MCF 10A (cell line): ENCODE measurements around the gene CEMIP. TPM values are rescaled to one million over a fixed set of nuclear protein-coding genes. Genes with fewer than 3 reads are reported as not detected.

ENCODE experiments used
- BruUV-seq: library from RNA; stranded (reverse); fragments of 400-500 nt; replicated peaks from 2 replicates; lab custom pipeline; 2021; lab: Mats Ljungman, UMichigan
- CTCF ChIA-PET: fragments of 300-600 bp; sonication (Branson Sonifier 250); formaldehyde crosslinking; extraction: SDS; loops from one replicate; lab custom pipeline; 2021; ENCODE audit warnings: antibody characterized with exemption, inconsistent platforms; lab: Yijun Ruan, JAX
- POLR2A ChIA-PET: fragments of 300-600, 350-650 bp; sonication (Branson Sonifier 250); formaldehyde crosslinking; extraction: SDS; loops from one replicate; lab custom pipeline; 2020; ENCODE audit warnings: antibody characterized with exemption, inconsistent platforms; lab: Yijun Ruan, JAX
- DNase-seq: peaks from one replicate; pipeline ENCODE4 v3.0.0-alpha.2; 2018; ENCODE audit not compliant: unreplicated experiment
- H3K27ac Mint-ChIP-seq: one replicate; pipeline ENCODE4 v1.8.0; 2022; ENCODE audit warnings: mild to moderate bottlenecking, low read depth, mixed read lengths; ENCODE audit not compliant: unreplicated experiment
- H3K27me3 Mint-ChIP-seq: one replicate; pipeline ENCODE4 v1.8.0; 2022; ENCODE audit warnings: mixed read lengths; ENCODE audit not compliant: insufficient read depth, unreplicated experiment
- H3K36me3 Mint-ChIP-seq: one replicate; pipeline ENCODE4 v1.8.0; 2022; ENCODE audit warnings: mild to moderate bottlenecking, moderate library complexity, mixed read lengths; ENCODE audit not compliant: insufficient read depth, unreplicated experiment
- H3K4me1 Mint-ChIP-seq: one replicate; pipeline ENCODE4 v1.8.0; 2022; ENCODE audit warnings: mixed read lengths; ENCODE audit not compliant: insufficient read depth, unreplicated experiment
- H3K4me3 Mint-ChIP-seq: one replicate; pipeline ENCODE4 v1.8.0; 2022; ENCODE audit warnings: mild to moderate bottlenecking, moderate library complexity, mixed read lengths; ENCODE audit not compliant: unreplicated experiment
- H3K9me3 Mint-ChIP-seq: one replicate; pipeline ENCODE4 v1.8.0; 2022; ENCODE audit warnings: mixed read lengths; ENCODE audit not compliant: unreplicated experiment
- CTCF ChIP-seq: fragments of 200-600 bp; IDR thresholded peaks from one replicate; pipeline ENCODE4 v1.8.0; 2022; ENCODE audit warnings: antibody characterized with exemption, mild to moderate bottlenecking; ENCODE audit not compliant: unreplicated experiment
- intact Hi-C: fragments of 100-400 bp; cut with micrococcal nuclease; formaldehyde crosslinking; loops from 2 replicates; pipeline ENCODE4 v1.14.1; 2022
- total RNA-seq: library from RNA; stranded (reverse); gene quantifications from 2 replicates; pipeline ENCODE4 v1.2.3, GENCODE V29; 2022

CEMIP gene
- total RNA-seq, 1 experiment from 2014 or later, result 0.14 TPM

- no peaks in the 10 kb centered on the region for H3K9me3 Mint-ChIP-seq
- peaks cover 10% of the 10 kb centered on the region for H3K36me3 Mint-ChIP-seq
- H3K4me1 Mint-ChIP-seq, result peaks cover 6% of the 10 kb centered on the region
- CTCF ChIA-PET, result interaction anchor here (1.3 kb wide), 1 partner anchor 169 kb away, joined by 4 read pairs; no protein-coding TSS in a partner anchor
- no peak for DNase-seq
- no peak overlapping the region for H3K4me3 Mint-ChIP-seq
- intact Hi-C loops, result no loop called here
- H3K27me3 Mint-ChIP-seq, result no peaks in the 10 kb centered on the region
- no peak for TF ChIP-seq CTCF
- POLR2A ChIA-PET, result no interaction called here
- no TSS peak for BruUV-seq
- no peak overlapping the region for H3K27ac Mint-ChIP-seq
Observed at GRCh38 chr15:80736560-80736959, 42.6 kb upstream of the CEMIP start.

- CTCF ChIA-PET, result interaction anchor here (0.7 to 1.5 kb wide), 5 partner anchors 16 to 284 kb away, joined by 3 to 4 read pairs (median 3); partner anchors contain the start of gene CEMIP
- no peak for TF ChIP-seq CTCF
- peaks cover 12% of the 10 kb centered on the region for H3K4me1 Mint-ChIP-seq
- BruUV-seq, result no TSS peak
- no peak overlapping the region for H3K27ac Mint-ChIP-seq
- DNase-seq, result peak; percentile 33
- no peak overlapping the region for H3K4me3 Mint-ChIP-seq
- intact Hi-C loops, result no loop called here
- no peaks in the 10 kb centered on the region for H3K27me3 Mint-ChIP-seq
- H3K36me3 Mint-ChIP-seq, result peaks cover 4% of the 10 kb centered on the region
- POLR2A ChIA-PET, result interaction anchor here (1.1 kb wide), 1 partner anchor 40 kb away, joined by 3 read pairs; no protein-coding TSS in a partner anchor
- no peaks in the 10 kb centered on the region for H3K9me3 Mint-ChIP-seq
Observed at GRCh38 chr15:80739919-80740318, 39.3 kb upstream of the CEMIP start.

- Mint-ChIP-seq H3K27me3 (no peaks in the 10 kb centered on the region), H3K9me3 (peaks cover 8% of the 10 kb centered on the region), H3K27ac (no peak overlapping the region), H3K4me1 (peaks cover 17% of the 10 kb centered on the region), H3K4me3 (no peak overlapping the region), H3K36me3 (no peaks in the 10 kb centered on the region)
- intact Hi-C loops, result no loop called here
- DNase-seq, result no peak
- no TSS peak for BruUV-seq
- TF ChIP-seq CTCF, result no peak
- CTCF ChIA-PET, result interaction anchor here (1.1 to 1.6 kb wide), 3 partner anchors 29 to 174 kb away, joined by 3 to 5 read pairs (median 3); no protein-coding TSS in a partner anchor
- POLR2A ChIA-PET, result interaction anchor here (0.5 to 1.4 kb wide), 2 partner anchors 10 to 536 kb away, joined by 5 read pairs; no protein-coding TSS in a partner anchor
Observed at GRCh38 chr15:80742081-80742480, 37.1 kb upstream of the CEMIP start.

- Mint-ChIP-seq H3K27ac (no peak overlapping the region), H3K27me3 (no peaks in the 10 kb centered on the region), H3K9me3 (peaks cover 8% of the 10 kb centered on the region), H3K36me3 (peaks cover 3% of the 10 kb centered on the region), H3K4me1 (peaks cover 17% of the 10 kb centered on the region), H3K4me3 (no peak overlapping the region)
- ChIA-PET POLR2A (no interaction called here), CTCF (interaction anchor here (0.5 to 0.8 kb wide), 2 partner anchors 78 to 1845 kb away, joined by 3 to 4 read pairs; no protein-coding TSS in a partner anchor)
- no peak for DNase-seq
- BruUV-seq, result no TSS peak
- no peak for TF ChIP-seq CTCF
- intact Hi-C loops, result no loop called here
Observed at GRCh38 chr15:80743189-80743833, 35.9 kb upstream of the CEMIP start.
